Stimulated activated CD4-positive, alpha-beta T cell treated with anti-CD3 and anti-CD28 coated beads, Interleukin-4, amount 100 ng/mL, for 1 hour (primary cell): ENCODE measurements around the gene REEP3.

ENCODE experiments used
- DNase-seq: peaks from one replicate; pipeline ENCODE4 v3.0.0-alpha.2; 2020

Gene REEP3

GRCh38 chr10:63591600-63592379, 70.6 kb downstream of the REEP3 start:
- no peak for DNase-seq

GRCh38 chr10:63593576-63593975, 72.4 kb downstream of the REEP3 start:
- no peak for DNase-seq

- no peak for DNase-seq
Observed at GRCh38 chr10:63595072-63595471, 73.9 kb downstream of the REEP3 start.

GRCh38 chr10:63596924-63597323, 75.7 kb downstream of the REEP3 start:
- DNase-seq: no peak

GRCh38 chr10:63600540-63600939, 79.3 kb downstream of the REEP3 start:
- no peak for DNase-seq

- DNase-seq: no peak
Observed at GRCh38 chr10:63603709-63604445, 82.7 kb downstream of the REEP3 start.

GRCh38 chr10:63605197-63605967, 84.2 kb downstream of the REEP3 start:
- no peak for DNase-seq

GRCh38 chr10:63608511-63608910, 87.3 kb downstream of the REEP3 start:
- DNase-seq: no peak

GRCh38 chr10:63611078-63611477, 89.9 kb downstream of the REEP3 start:
- no peak for DNase-seq

GRCh38 chr10:63614371-63614891, 93.2 kb downstream of the REEP3 start:
- DNase-seq: no peak

GRCh38 chr10:63618552-63618951, 97.4 kb downstream of the REEP3 start:
- no peak for DNase-seq

GRCh38 chr10:63619426-63619825, 98.2 kb downstream of the REEP3 start:
- no peak for DNase-seq

GRCh38 chr10:63622097-63622496, 100.9 kb downstream of the REEP3 start:
- DNase-seq: no peak

- DNase-seq: no peak
Observed at GRCh38 chr10:63624701-63625100, 103.5 kb downstream of the REEP3 start.

- DNase-seq: no peak
Observed at GRCh38 chr10:63627396-63627795, 106.2 kb downstream of the REEP3 start.

GRCh38 chr10:63627881-63628296, 106.7 kb downstream of the REEP3 start:
- no peak for DNase-seq

- DNase-seq: no peak
Observed at GRCh38 chr10:63628526-63629362, 107.5 kb downstream of the REEP3 start.

GRCh38 chr10:63629363-63630084, 108.3 kb downstream of the REEP3 start:
- peak; percentile 82 for DNase-seq

GRCh38 chr10:63630085-63630930, 109.1 kb downstream of the REEP3 start:
- DNase-seq: peak; percentile 77

GRCh38 chr10:63630931-63631680, 109.9 kb downstream of the REEP3 start:
- DNase-seq: no peak
